COLO668 (cell line): ENCODE results near the gene SCTR.
A peak's percentile ranks its signal among the peaks of the same experiment; 100 is the strongest.

Experiments
- DNase-seq: peaks from one replicate; lab custom pipeline; 2025; ENCODE audit not compliant: unreplicated experiment; lab: John Stamatoyannopoulos, UW

Gene SCTR

GRCh38 chr2:119523952-119524694 lies at the start of gene SCTR:
SCTR (minus strand) TSS chr2:119524483; CDS start chr2:119524226, 257 bp downstream.
- peak; percentile 73 for DNase-seq

DNA sequence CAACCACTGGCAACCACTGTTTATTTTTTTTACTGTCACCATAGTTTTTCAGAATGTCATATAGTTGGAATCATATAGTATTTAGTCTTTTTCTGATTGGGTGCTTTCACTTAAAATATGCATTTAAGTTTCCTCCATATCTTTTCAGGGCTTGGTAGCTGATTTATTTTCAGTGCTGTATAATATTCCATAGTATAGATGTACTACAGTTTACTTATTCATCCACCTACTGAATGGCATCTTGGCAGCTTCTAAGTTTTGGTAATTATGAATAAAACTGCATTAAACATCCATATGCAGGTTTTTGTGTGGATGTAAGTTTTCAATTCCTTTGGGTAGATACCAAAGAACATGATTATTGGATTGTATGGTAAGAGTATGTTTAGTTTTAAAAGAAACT lies 43.0 kb upstream of the SCTR start:
- DNase-seq: no peak

DNA sequence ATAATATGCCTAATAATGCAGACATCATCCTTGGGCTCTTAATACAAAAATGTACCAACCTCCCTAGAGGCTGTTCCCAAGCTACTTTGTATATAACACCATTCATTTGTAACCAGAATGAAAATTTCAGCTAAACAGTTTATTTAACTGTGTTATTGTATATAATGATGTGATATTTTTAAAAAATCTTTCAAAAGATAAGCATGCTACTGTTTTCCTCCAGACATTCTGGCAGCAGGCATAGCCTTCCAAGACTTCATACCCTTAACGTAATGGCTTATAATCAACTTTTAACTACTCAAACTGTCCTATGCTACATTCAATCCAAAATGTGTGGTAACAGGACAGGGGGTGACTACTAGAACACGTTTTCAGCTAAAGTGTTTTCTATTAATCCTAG lies 41.2 kb upstream of the SCTR start:
- DNase-seq: no peak

GRCh38 chr2:119553687-119554344 lies 29.5 kb upstream of the SCTR start:
- no peak for DNase-seq

DNA sequence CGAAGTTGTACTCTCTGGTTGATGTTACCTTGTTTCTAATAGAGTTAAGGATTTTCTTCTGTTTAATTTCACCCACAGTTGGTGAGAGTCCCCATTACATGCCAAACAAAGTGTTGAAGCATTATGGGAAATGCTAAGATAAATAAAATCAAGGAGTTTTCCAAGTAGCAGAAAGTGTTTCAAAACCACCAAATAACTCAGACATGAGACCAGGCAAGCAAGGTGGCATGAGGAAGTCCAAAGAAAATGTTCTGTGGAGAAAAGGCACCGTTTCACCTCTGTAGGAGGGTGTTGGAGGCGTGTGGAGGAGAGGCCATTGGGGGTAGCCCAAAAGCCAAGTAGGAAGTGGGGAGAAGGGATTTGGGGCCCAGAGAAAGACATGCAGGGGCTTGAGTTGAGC lies 28.6 kb upstream of the SCTR start:
- no peak for DNase-seq

DNA sequence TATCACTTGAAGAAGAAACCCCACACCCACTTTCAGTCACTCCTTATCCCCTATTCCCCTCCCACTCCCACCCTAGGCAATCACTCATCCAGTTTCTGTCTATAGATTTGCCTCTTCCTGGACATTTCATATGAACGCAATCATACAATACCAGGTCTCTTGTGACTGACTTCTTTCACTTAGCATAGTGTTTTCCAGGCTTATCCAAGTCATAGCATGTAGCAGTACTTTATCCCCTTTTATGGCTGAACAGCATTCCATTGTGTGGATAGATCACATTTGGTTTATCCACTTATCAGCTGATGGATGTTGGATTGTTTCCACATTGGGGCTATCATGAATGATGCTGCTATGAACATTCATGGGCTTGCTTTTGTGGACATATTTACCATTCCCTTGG lies 26.6 kb upstream of the SCTR start:
- no peak for DNase-seq

- no peak for DNase-seq
Observed at GRCh38 chr2:119550346-119550745, 26.1 kb upstream of the SCTR start.

DNA sequence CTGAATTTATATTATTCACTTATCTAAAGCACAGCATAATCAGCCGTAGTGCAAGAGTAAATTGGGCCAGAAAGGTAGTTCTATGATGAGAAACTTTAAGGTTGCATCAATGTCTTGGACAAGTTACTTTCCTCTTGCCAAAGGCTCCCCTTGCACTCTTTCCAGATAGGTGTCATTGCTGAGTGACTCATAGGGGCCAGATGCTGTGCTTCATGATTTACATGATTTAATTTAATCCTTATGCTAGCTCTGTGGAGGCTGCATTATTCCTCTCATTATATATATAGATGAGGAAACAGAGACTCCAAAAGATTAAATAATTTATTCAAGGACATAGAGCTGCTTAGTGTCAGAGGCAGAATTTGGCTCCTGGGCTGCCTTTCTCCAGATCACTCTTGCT lies 25.0 kb upstream of the SCTR start:
- DNase-seq: no peak

DNA sequence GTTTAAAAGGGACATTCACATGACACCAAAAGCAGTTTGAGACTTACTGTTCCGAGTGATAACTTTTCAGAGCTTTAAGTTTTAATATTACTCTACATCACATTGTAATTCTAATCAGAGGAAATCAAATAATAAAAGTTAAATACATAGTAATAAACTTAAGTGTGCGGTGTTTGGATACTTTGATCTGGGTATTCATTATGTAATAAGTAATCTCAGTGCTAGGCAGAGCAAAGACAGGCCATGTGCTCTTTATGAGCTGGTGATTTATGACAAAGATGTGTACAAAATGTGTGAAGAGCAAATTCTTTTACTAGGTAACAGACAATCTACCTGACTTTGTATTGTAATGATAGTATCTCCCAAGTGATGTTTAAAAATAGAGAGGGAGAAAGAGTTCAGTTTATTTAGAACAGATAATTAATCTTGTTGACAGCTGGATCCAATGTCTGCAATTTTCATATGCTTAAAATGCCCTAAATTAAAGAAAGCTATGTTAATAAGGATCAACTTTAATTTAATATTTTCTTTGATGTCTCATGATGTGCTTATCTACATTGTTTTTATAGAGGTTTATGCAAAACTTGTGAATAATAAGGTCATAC lies 24.3 kb upstream of the SCTR start:
- DNase-seq: no peak

DNA sequence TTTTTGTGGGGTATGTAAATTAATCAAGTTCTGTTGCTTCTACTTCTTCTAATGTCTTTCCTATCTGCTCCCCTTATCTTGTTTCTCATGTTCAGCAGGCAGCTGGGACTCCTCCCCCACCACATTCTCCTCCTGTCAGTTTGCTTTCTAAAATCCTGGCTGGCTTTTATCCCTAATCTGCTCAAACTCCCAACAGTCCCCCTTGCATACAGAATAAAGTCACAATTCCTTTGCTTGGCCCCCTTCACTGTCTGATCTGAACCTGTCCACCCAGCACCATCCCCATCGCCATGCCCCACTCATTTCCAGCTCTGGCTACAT lies 22.1 kb upstream of the SCTR start:
- no peak for DNase-seq

- DNase-seq: no peak
Observed at GRCh38 chr2:119545754-119546446, 21.6 kb upstream of the SCTR start.

- no peak for DNase-seq
Observed at GRCh38 chr2:119544939-119545475, 20.7 kb upstream of the SCTR start.

DNA sequence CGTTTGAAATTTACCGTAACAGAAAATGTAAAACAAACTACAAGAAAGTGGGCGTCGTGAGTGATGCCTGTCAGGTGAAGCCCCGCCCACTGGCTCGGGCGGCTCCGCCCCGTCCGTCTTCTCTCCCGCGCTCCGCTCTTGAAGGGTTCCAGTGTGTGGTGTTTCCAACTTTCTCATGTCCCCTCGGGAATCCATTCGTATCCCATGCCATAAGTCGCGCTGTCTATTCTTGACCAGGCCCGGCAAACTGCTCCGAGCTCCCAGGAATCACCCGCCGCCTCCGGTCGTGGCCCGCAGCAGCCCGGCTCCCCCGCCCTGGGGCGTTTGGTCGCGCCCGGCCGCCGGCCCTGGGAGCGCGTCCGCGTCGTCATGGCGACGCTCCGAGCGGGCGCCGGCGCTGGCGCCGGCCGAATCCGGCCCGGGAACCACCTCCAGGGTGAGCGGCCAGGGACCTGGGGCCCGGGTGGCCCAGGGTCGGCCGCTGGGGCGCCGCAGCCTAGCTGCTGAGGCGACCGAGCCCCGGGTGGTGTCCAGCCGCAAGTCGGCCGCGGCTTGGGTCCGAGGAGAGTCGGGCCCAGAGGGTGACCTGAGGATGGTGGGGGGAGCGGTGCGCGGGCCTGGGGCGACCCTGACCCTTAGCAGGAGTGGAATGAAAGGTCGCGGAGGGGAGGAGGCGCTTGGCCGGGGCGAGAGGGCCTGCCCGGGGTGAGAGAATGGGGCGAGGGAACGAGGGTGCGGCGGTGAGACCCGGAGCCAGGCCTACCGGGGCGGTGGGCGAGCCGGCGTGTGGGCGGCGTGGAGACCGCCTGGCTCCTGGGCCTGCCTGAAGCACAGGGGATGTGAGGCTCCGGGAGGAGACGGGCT lies 20.0 kb upstream of the SCTR start, which contains the start of gene CFAP221:
CFAP221 (plus strand) TSS at position 375 of the 864 bp plus-strand sequence. CDS start 1,683 bp downstream, outside the sequence.
- peak; percentile 89 for DNase-seq

- no peak for DNase-seq
Observed at GRCh38 chr2:119541476-119541875, 17.2 kb upstream of the SCTR start.

DNA sequence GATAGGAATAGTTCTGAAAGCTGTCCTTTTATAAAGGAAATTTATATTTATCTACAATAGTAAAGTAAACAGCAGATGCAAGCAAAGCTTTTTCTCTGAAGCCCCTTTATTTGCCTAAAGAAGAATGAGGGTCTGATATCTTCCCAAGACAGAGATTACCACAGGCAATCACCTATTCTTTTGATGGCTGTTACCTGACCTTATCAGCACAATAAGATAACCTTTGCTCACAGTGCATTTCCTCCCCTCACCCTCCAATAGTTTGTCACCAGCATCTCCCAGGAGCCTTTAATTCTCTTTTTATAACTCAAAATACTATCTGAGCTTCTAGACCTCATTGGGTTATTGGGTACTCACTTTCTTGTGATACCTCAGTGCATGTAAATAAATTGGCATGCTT lies 13.5 kb upstream of the SCTR start:
- DNase-seq: no peak

DNA sequence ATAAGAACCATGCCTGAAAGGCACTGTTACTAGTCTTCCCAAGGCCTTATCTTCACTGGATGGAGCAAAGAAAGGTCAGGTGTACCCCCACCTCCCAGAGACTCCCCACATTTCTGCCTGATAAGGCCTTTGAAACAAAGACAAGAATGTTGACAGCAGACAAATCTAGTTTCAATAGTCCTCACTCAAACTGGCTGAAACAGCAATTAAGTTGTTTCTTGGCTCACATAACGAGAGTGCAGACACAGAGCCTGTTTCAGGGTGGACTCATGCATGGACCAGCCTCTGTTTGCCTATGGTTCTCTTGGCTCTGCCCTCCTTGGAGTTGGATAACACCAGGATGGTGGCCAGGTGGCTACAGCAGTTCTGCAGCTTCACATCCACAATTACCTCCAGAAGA lies 12.4 kb upstream of the SCTR start:
- DNase-seq: peak; percentile 14

GRCh38 chr2:119536211-119536610 lies 11.9 kb upstream of the SCTR start:
- DNase-seq: peak; percentile 26

- DNase-seq: no peak
Observed at GRCh38 chr2:119533560-119533959, 9.3 kb upstream of the SCTR start.

GRCh38 chr2:119531292-119531691 lies 7.0 kb upstream of the SCTR start:
- DNase-seq: no peak

DNA sequence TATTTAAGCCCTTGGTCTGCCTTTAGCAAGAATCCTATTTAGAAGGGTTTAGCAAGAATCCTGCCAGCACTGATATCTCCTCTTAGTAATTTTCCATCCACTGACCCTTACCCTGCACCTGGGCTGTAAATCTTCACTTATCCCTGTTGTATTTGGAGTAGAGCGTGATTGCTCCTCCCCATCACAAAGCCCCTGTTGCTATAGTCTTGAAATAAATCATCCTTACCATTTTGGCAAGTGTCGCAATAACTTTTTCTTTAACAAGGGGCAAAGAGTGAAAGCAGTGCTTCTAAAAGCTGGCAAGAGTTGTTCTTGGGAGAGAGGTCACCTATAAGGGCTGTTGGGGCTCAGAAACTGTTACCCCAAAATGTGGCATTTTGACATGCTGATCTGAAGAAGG lies 3.7 kb upstream of the SCTR start:
- no peak for DNase-seq

GRCh38 chr2:119525614-119526013 lies 1.3 kb upstream of the SCTR start:
- no peak for DNase-seq
